NCI-H2107 treated with DMSO at 0.1 percent for 48 hours (cell line): ENCODE measurements around the gene C15orf40.
A peak's percentile ranks its signal among the peaks of the same experiment; 100 is the strongest.
"Not testable (repeated sequence)": the region's sequence is repeated elsewhere in the genome, so short reads cannot be mapped to it uniquely, and the experiment has no call there.

Experiments
- DNase-seq: peaks from one replicate; lab custom pipeline; 2025; ENCODE audit not compliant: unreplicated experiment; lab: John Stamatoyannopoulos, UW

The C15orf40 gene

GRCh38 chr15:83011271-83012075, at the start of gene C15orf40:
TSS of gene C15orf40 (minus strand) at chr15:83011639. CDS start at chr15:83011607, 32 bp downstream.
- peak; percentile 27 for DNase-seq

- DNase-seq, result no peak
Measured at GRCh38 chr15:83057696-83058376, 46.4 kb upstream of the C15orf40 start.

GRCh38 chr15:83057002-83057401, 45.6 kb upstream of the C15orf40 start:
- no peak for DNase-seq

GRCh38 chr15:83053151-83053550, 41.7 kb upstream of the C15orf40 start:
- DNase-seq, result no peak

- no peak for DNase-seq
Measured at GRCh38 chr15:83046558-83047127, 35.2 kb upstream of the C15orf40 start.

GRCh38 chr15:83044156-83044555, 32.7 kb upstream of the C15orf40 start:
- DNase-seq, result no peak

GRCh38 chr15:83039206-83039605, 27.8 kb upstream of the C15orf40 start:
- DNase-seq, result no peak

GRCh38 chr15:83036253-83036652, 24.8 kb upstream of the C15orf40 start:
- DNase-seq, result no peak

- not testable (repeated sequence) for DNase-seq
Measured at GRCh38 chr15:83031234-83031633, 19.8 kb upstream of the C15orf40 start.

GRCh38 chr15:83030021-83030420, 18.6 kb upstream of the C15orf40 start:
- DNase-seq, result no peak

- DNase-seq, result no peak
Measured at GRCh38 chr15:83018436-83018835, 7.0 kb upstream of the C15orf40 start.

- no peak for DNase-seq
Measured at GRCh38 chr15:83016906-83017305, 5.5 kb upstream of the C15orf40 start.

- no peak for DNase-seq
Measured at GRCh38 chr15:83015361-83015760, 3.9 kb upstream of the C15orf40 start.

GRCh38 chr15:83014205-83014653, 2.8 kb upstream of the C15orf40 start:
- no peak for DNase-seq

GRCh38 chr15:83012636-83013035, 1.2 kb upstream of the C15orf40 start:
- no peak for DNase-seq

GRCh38 chr15:83012076-83012426, 612 bp upstream of the C15orf40 start:
- no peak for DNase-seq

- DNase-seq, result peak; percentile 17
Measured at GRCh38 chr15:83010709-83011270, 649 bp downstream of the C15orf40 start.

- not testable (repeated sequence) for DNase-seq
Measured at GRCh38 chr15:83000672-83001031, 10.8 kb downstream of the C15orf40 start.

GRCh38 chr15:82999905-83000671, 11.4 kb downstream of the C15orf40 start:
- DNase-seq, result peak; percentile 13

GRCh38 chr15:82999426-82999825, 12.0 kb downstream of the C15orf40 start:
- DNase-seq, result no peak

GRCh38 chr15:82995938-82996337, 15.5 kb downstream of the C15orf40 start:
- no peak for DNase-seq
